Measurements from ENCODE around the gene LETMD1. TPM values are rescaled to one million over a fixed set of nuclear protein-coding genes. Genes with fewer than 3 reads are reported as not detected.

The LETMD1 gene
- total RNA-seq, 4 donors from 2014 or later: 38.5 to 93.2 (median 72.3) TPM

- H3K4me1 ChIP-seq: peaks cover 44% of the 10 kb centered on the region
- H3K4me3 ChIP-seq: no peak overlapping the region
- TF ChIP-seq POLR2A (IDR thresholded peaks at IDR 0.05) (no peak), EP300 (IDR thresholded peaks at IDR 0.05) (no peak), POLR2AphosphoS5 (IDR thresholded peaks at IDR 0.05) (no peak), CTCF (IDR thresholded peaks at IDR 0.05) (no peak)
- no peaks in the 10 kb centered on the region for H3K9me3 ChIP-seq
- H3K27me3 ChIP-seq: no peaks in the 10 kb centered on the region
- H3K27ac ChIP-seq: no peak overlapping the region
- no peak for DNase-seq (ENCODE audit: low spot score in 2 of 2)
- 89% methylated on average over 15 of the region's 15 CpGs for WGBS
- H3K36me3 ChIP-seq: no peaks in the 10 kb centered on the region
These were observed 20.7 kb upstream of the LETMD1 start for GRCh38 chr12:51027342-51027835.

GRCh38 chr12:51028126-51028812 lies 19.9 kb upstream of the LETMD1 start:
- H3K9me3 ChIP-seq: no peaks in the 10 kb centered on the region
- TF ChIP-seq CTCF (IDR thresholded peaks at IDR 0.05) (peak; percentile 22 to 30), POLR2A (IDR thresholded peaks at IDR 0.05) (no peak)
- no peaks in the 10 kb centered on the region for H3K36me3 ChIP-seq
- DNase-seq (ENCODE audit: low spot score in 2 of 2): no peak
- H3K27me3 ChIP-seq: no peaks in the 10 kb centered on the region
- 16% methylated on average over 9 of the region's 9 CpGs for WGBS
- no peak overlapping the region for H3K4me3 ChIP-seq
- H3K4me1 ChIP-seq: peaks cover 39% of the 10 kb centered on the region
- peak overlapping the region; percentile 43 for H3K27ac ChIP-seq

GRCh38 chr12:51028813-51029150 lies 19.3 kb upstream of the LETMD1 start:
- no peak overlapping the region for H3K4me3 ChIP-seq

GRCh38 chr12:51033048-51033447 lies 15.1 kb upstream of the LETMD1 start:
- DNase-seq (ENCODE audit: low spot score in 2 of 2): no peak
- no peaks in the 10 kb centered on the region for H3K36me3 ChIP-seq
- TF ChIP-seq POLR2A (IDR thresholded peaks at IDR 0.05): no peak
- TF ChIP-seq CTCF (IDR thresholded peaks at IDR 0.05): no peak
- TF ChIP-seq POLR2AphosphoS5 (IDR thresholded peaks at IDR 0.05): no peak
- no peak for TF ChIP-seq EP300 (IDR thresholded peaks at IDR 0.05)
- H3K27ac ChIP-seq: no peak overlapping the region
- H3K9me3 ChIP-seq: no peaks in the 10 kb centered on the region
- no peaks in the 10 kb centered on the region for H3K27me3 ChIP-seq
- peaks cover 8% of the 10 kb centered on the region for H3K4me1 ChIP-seq
- no peak overlapping the region for H3K4me3 ChIP-seq
- 98% methylated on average over 2 of the region's 2 CpGs for WGBS

More at GRCh38 chr12:51028813-51029150, 19.3 kb upstream of the LETMD1 start:
- Histone ChIP-seq H3K36me3 (no peaks in the 10 kb centered on the region), H3K4me1 (peaks cover 34% of the 10 kb centered on the region), H3K9me3 (no peaks in the 10 kb centered on the region), H3K27ac (peak overlapping the region; percentile 43), H3K27me3 (no peaks in the 10 kb centered on the region)
- no peak for DNase-seq (ENCODE audit: low spot score in 2 of 2)
- TF ChIP-seq EP300 (IDR thresholded peaks at IDR 0.05): no peak
- TF ChIP-seq CTCF (IDR thresholded peaks at IDR 0.05): no peak
- no peak for TF ChIP-seq POLR2A (IDR thresholded peaks at IDR 0.05)
- no peak for TF ChIP-seq POLR2AphosphoS5 (IDR thresholded peaks at IDR 0.05)
- 31% methylated on average over 5 of the region's 5 CpGs for WGBS

GRCh38 chr12:51033457-51034089 lies 14.6 kb upstream of the LETMD1 start:
- WGBS: 96% methylated on average over 4 of the region's 4 CpGs
- Histone ChIP-seq H3K27me3 (no peaks in the 10 kb centered on the region), H3K4me3 (no peak overlapping the region), H3K27ac (no peak overlapping the region), H3K4me1 (peaks cover 4% of the 10 kb centered on the region), H3K9me3 (no peaks in the 10 kb centered on the region), H3K36me3 (no peaks in the 10 kb centered on the region)
- DNase-seq (ENCODE audit: low spot score in 2 of 2): no peak
- no peak for TF ChIP-seq POLR2AphosphoS5 (IDR thresholded peaks at IDR 0.05)
- no peak for TF ChIP-seq EP300 (IDR thresholded peaks at IDR 0.05)
- no peak for TF ChIP-seq POLR2A (IDR thresholded peaks at IDR 0.05)
- TF ChIP-seq CTCF (IDR thresholded peaks at IDR 0.05): no peak
